NCI-H2171 (cell line): ENCODE measurements around the gene RNU1-1.
"Not testable (repeated sequence)": the region's sequence is repeated elsewhere in the genome, so short reads cannot be mapped to it uniquely, and the experiment has no call there.

Experiments used
- DNase-seq: peaks from one replicate; lab custom pipeline; 2025; lab: John Stamatoyannopoulos, UW

RNU1-1 gene

GRCh38 chr1:16514107-16515055, at the start of gene RNU1-1:
Gene RNU1-1 (minus strand): TSS chr1:16514285.
- peak; percentile 53 for DNase-seq

- not testable (repeated sequence) for DNase-seq
Observed at GRCh38 chr1:16561035-16561434, 47.0 kb upstream of the RNU1-1 start.

- not testable (repeated sequence) for DNase-seq
Observed at GRCh38 chr1:16560498-16560897, 46.4 kb upstream of the RNU1-1 start.

- not testable (repeated sequence) for DNase-seq
Observed at GRCh38 chr1:16559688-16560087, 45.6 kb upstream of the RNU1-1 start.

GRCh38 chr1:16557034-16557433, 42.9 kb upstream of the RNU1-1 start:
- not testable (repeated sequence) for DNase-seq

- not testable (repeated sequence) for DNase-seq
Observed at GRCh38 chr1:16553244-16553643, 39.2 kb upstream of the RNU1-1 start.

GRCh38 chr1:16550212-16550918, 36.3 kb upstream of the RNU1-1 start:
- DNase-seq: not testable (repeated sequence)

GRCh38 chr1:16549545-16549944, 35.5 kb upstream of the RNU1-1 start:
- not testable (repeated sequence) for DNase-seq

GRCh38 chr1:16547502-16548241, 33.6 kb upstream of the RNU1-1 start:
- DNase-seq: not testable (repeated sequence)

GRCh38 chr1:16545682-16546095, 31.6 kb upstream of the RNU1-1 start:
- DNase-seq: not testable (repeated sequence)

- DNase-seq: not testable (repeated sequence)
Observed at GRCh38 chr1:16540421-16540893, 26.4 kb upstream of the RNU1-1 start.

- DNase-seq: not testable (repeated sequence)
Observed at GRCh38 chr1:16537528-16537927, 23.4 kb upstream of the RNU1-1 start.

- not testable (repeated sequence) for DNase-seq
Observed at GRCh38 chr1:16536796-16537195, 22.7 kb upstream of the RNU1-1 start.

GRCh38 chr1:16535898-16536297, 21.8 kb upstream of the RNU1-1 start:
- not testable (repeated sequence) for DNase-seq

GRCh38 chr1:16535487-16535886, 21.4 kb upstream of the RNU1-1 start:
- DNase-seq: not testable (repeated sequence)

GRCh38 chr1:16534829-16535456, 20.9 kb upstream of the RNU1-1 start:
- DNase-seq: not testable (repeated sequence)

- not testable (repeated sequence) for DNase-seq
Observed at GRCh38 chr1:16534239-16534828, 20.2 kb upstream of the RNU1-1 start.

- not testable (repeated sequence) for DNase-seq
Observed at GRCh38 chr1:16532235-16532991, 18.3 kb upstream of the RNU1-1 start.

GRCh38 chr1:16528338-16528737, 14.3 kb upstream of the RNU1-1 start:
- not testable (repeated sequence) for DNase-seq

GRCh38 chr1:16525769-16526168, 11.7 kb upstream of the RNU1-1 start:
- not testable (repeated sequence) for DNase-seq
